ENCODE results near the gene SELENOT. TPM values are rescaled to one million over a fixed set of nuclear protein-coding genes. Genes with fewer than 3 reads are reported as not detected.

The SELENOT gene
- total and polyA plus RNA-seq, 2 donors (not counting 1 experiment from before 2014, with no cell fraction given), result 76.7 to 143 TPM

GRCh38 chr3:150583028-150583427, 20.1 kb upstream of the SELENOT start:
- Histone ChIP-seq H3K9me3 (ENCODE audit: control extremely low read depth in 1 of 3, control insufficient read depth in 2 of 3, insufficient read depth in 1 of 3, low read length in 2 of 3) (no peaks in the 10 kb centered on the region), H3K36me3 (replicated peaks in 1 of 2; ENCODE audit: control extremely low read depth in 1 of 2, control insufficient read depth in 1 of 2, extremely low read depth in 1 of 2, insufficient read depth in 2 of 2, low read length in 1 of 2) (peaks cover 18 to 40% of the 10 kb centered on the region in 2 experiments), H2AFZ (ENCODE audit: insufficient read depth, low read depth, low read length, poor library complexity, severe bottlenecking) (no peak overlapping the region), H4K20me1 (ENCODE audit: control insufficient read depth, insufficient read depth, low read length, poor library complexity, severe bottlenecking) (no peaks in the 10 kb centered on the region), H3K4me2 (replicated peaks; ENCODE audit: low read depth, low read length, poor library complexity, severe bottlenecking) (no peak overlapping the region), H3K9ac (ENCODE audit: low read length) (no peak overlapping the region), H3K79me2 (ENCODE audit: control insufficient read depth, insufficient read depth, low read length) (peaks cover 6% of the 10 kb centered on the region), H3K27me3 (replicated peaks in 1 of 4; ENCODE audit: control extremely low read depth in 1 of 4, control insufficient read depth in 3 of 4, insufficient read depth in 4 of 4, low read length in 3 of 4) (no peaks in the 10 kb centered on the region), H3K4me1 (ENCODE audit: control insufficient read depth in 2 of 2, insufficient read depth in 2 of 2, low read length in 2 of 2) (no peaks in the 10 kb centered on the region), H3K27ac (ENCODE audit: low read length in 2 of 2) (peak overlapping the region in 1 of 2 donors; percentile 15), H3K4me3 (ENCODE audit: control extremely low read depth in 1 of 5, extremely low read depth in 1 of 5, insufficient read depth in 1 of 5, low read depth in 2 of 5, low read length in 4 of 5) (no peak overlapping the region)
- ATAC-seq (ENCODE audit: low read depth), result no peak
- Mint-ChIP-seq H3K4me3 (no peak overlapping the region), H3K9me3 (ENCODE audit: insufficient read depth) (no peaks in the 10 kb centered on the region), H3K27me3 (no peaks in the 10 kb centered on the region), H3K27ac (no peak overlapping the region), H3K4me1 (peaks cover 5% of the 10 kb centered on the region)
- CTCF ChIA-PET, result no interaction called here
- no CpG with 5 or more reads among the region's 1 CpG for WGBS (ENCODE audit: insufficient coverage)
- POLR2A ChIA-PET, result no interaction called here
- intact Hi-C loops (cut with micrococcal nuclease), result loop anchor here (5.0 kb wide), 1 partner anchor 36 kb away; the partner anchor contains the start of genes EIF2A and SERP1
- DNase-seq, result no peak
- TF ChIP-seq, protein P1, sequence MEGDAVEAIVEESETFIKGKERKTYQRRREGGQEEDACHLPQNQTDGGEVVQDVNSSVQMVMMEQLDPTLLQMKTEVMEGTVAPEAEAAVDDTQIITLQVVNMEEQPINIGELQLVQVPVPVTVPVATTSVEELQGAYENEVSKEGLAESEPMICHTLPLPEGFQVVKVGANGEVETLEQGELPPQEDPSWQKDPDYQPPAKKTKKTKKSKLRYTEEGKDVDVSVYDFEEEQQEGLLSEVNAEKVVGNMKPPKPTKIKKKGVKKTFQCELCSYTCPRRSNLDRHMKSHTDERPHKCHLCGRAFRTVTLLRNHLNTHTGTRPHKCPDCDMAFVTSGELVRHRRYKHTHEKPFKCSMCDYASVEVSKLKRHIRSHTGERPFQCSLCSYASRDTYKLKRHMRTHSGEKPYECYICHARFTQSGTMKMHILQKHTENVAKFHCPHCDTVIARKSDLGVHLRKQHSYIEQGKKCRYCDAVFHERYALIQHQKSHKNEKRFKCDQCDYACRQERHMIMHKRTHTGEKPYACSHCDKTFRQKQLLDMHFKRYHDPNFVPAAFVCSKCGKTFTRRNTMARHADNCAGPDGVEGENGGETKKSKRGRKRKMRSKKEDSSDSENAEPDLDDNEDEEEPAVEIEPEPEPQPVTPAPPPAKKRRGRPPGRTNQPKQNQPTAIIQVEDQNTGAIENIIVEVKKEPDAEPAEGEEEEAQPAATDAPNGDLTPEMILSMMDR (IDR thresholded peaks at IDR 0.05), result no peak
- TF ChIP-seq EZH2 (IDR thresholded peaks at IDR 0.05; ENCODE audit: borderline replicate concordance, insufficient read depth, low read depth, low read length, poor library complexity, severe bottlenecking), result no peak

GRCh38 chr3:150588027-150588830, 14.9 kb upstream of the SELENOT start:
- intact Hi-C loops (cut with micrococcal nuclease), result no loop called here
- H3K4me1 ChIP-seq (ENCODE audit: control insufficient read depth in 2 of 2, insufficient read depth in 2 of 2, low read length in 2 of 2), result no peaks in the 10 kb centered on the region
- POLR2A ChIA-PET, result no interaction called here
- CTCF ChIA-PET, result no interaction called here
- H3K4me2 ChIP-seq (replicated peaks; ENCODE audit: low read depth, low read length, poor library complexity, severe bottlenecking), result no peak overlapping the region
- 92% methylated on average over 6 of the region's 9 CpGs for WGBS (ENCODE audit: insufficient coverage)
- peaks cover 4 to 23% of the 10 kb centered on the region in 2 experiments for H3K36me3 ChIP-seq (replicated peaks in 1 of 2; ENCODE audit: control extremely low read depth in 1 of 2, control insufficient read depth in 1 of 2, extremely low read depth in 1 of 2, insufficient read depth in 2 of 2, low read length in 1 of 2)
- no peaks in the 10 kb centered on the region for H3K27me3 ChIP-seq (replicated peaks in 1 of 4; ENCODE audit: control extremely low read depth in 1 of 4, control insufficient read depth in 3 of 4, insufficient read depth in 4 of 4, low read length in 3 of 4)
- H4K20me1 ChIP-seq (ENCODE audit: control insufficient read depth, insufficient read depth, low read length, poor library complexity, severe bottlenecking), result no peaks in the 10 kb centered on the region
- no peak for DNase-seq
- peaks cover 4% of the 10 kb centered on the region for H3K79me2 ChIP-seq (ENCODE audit: control insufficient read depth, insufficient read depth, low read length)
- no peak overlapping the region for H3K4me3 ChIP-seq (ENCODE audit: control extremely low read depth in 1 of 5, extremely low read depth in 1 of 5, insufficient read depth in 1 of 5, low read depth in 2 of 5, low read length in 4 of 5)
- no peak overlapping the region for H2AFZ ChIP-seq (ENCODE audit: insufficient read depth, low read depth, low read length, poor library complexity, severe bottlenecking)
- Mint-ChIP-seq H3K27ac (no peak overlapping the region), H3K27me3 (no peaks in the 10 kb centered on the region), H3K4me3 (no peak overlapping the region), H3K4me1 (no peaks in the 10 kb centered on the region), H3K9me3 (ENCODE audit: insufficient read depth) (no peaks in the 10 kb centered on the region)
- no peak for ATAC-seq (ENCODE audit: low read depth)
- no peak overlapping the region for H3K9ac ChIP-seq (ENCODE audit: low read length)
- H3K9me3 ChIP-seq (ENCODE audit: control extremely low read depth in 1 of 3, control insufficient read depth in 2 of 3, insufficient read depth in 1 of 3, low read length in 2 of 3), result no peaks in the 10 kb centered on the region
- H3K27ac ChIP-seq (ENCODE audit: low read length in 2 of 2), result no peak overlapping the region
- TF ChIP-seq, protein P1 (IDR thresholded peaks at IDR 0.05), result no peak
- no peak for TF ChIP-seq EZH2 (IDR thresholded peaks at IDR 0.05; ENCODE audit: borderline replicate concordance, insufficient read depth, low read depth, low read length, poor library complexity, severe bottlenecking)
